ENCODE data around the gene ELP4.
"Not testable (repeated sequence)": the region's sequence is repeated elsewhere in the genome, so short reads cannot be mapped to it uniquely, and the experiment has no call there.

The ELP4 gene

GRCh38 chr11:31706357-31706756 lies 196.8 kb downstream of the ELP4 start:
- no peak for DNase-seq (ENCODE audit: low spot score)

- no peak for DNase-seq (ENCODE audit: low spot score)
Measured at GRCh38 chr11:31711137-31711536, 201.6 kb downstream of the ELP4 start.

- no peak for DNase-seq (ENCODE audit: low spot score)
Measured at GRCh38 chr11:31712851-31713250, 203.3 kb downstream of the ELP4 start.

GRCh38 chr11:31714840-31715239 lies 205.3 kb downstream of the ELP4 start:
- no peak for DNase-seq (ENCODE audit: low spot score)

GRCh38 chr11:31720225-31720624 lies 210.7 kb downstream of the ELP4 start:
- no peak for DNase-seq (ENCODE audit: low spot score)

- no peak for DNase-seq (ENCODE audit: low spot score)
Measured at GRCh38 chr11:31720671-31721365, 211.3 kb downstream of the ELP4 start.

- no peak for DNase-seq (ENCODE audit: low spot score)
Measured at GRCh38 chr11:31722754-31723153, 213.2 kb downstream of the ELP4 start.

GRCh38 chr11:31725176-31725575 lies 215.6 kb downstream of the ELP4 start:
- no peak for DNase-seq (ENCODE audit: low spot score)

GRCh38 chr11:31728432-31728831 lies 218.9 kb downstream of the ELP4 start:
- DNase-seq (ENCODE audit: low spot score): no peak

- no peak for DNase-seq (ENCODE audit: low spot score)
Measured at GRCh38 chr11:31740131-31740530, 230.6 kb downstream of the ELP4 start.

- not testable (repeated sequence) for DNase-seq (ENCODE audit: low spot score)
Measured at GRCh38 chr11:31740731-31741368, 231.3 kb downstream of the ELP4 start.

GRCh38 chr11:31747581-31747980 lies 238.0 kb downstream of the ELP4 start:
- no peak for DNase-seq (ENCODE audit: low spot score)

- DNase-seq (ENCODE audit: low spot score): no peak
Measured at GRCh38 chr11:31757260-31757835, 247.8 kb downstream of the ELP4 start.

- DNase-seq (ENCODE audit: low spot score): no peak
Measured at GRCh38 chr11:31761636-31762035, 252.1 kb downstream of the ELP4 start.

- DNase-seq (ENCODE audit: low spot score): no peak
Measured at GRCh38 chr11:31763296-31763695, 253.7 kb downstream of the ELP4 start.

- no peak for DNase-seq (ENCODE audit: low spot score)
Measured at GRCh38 chr11:31764261-31764660, 254.7 kb downstream of the ELP4 start.

GRCh38 chr11:31764766-31765165 lies 255.2 kb downstream of the ELP4 start:
- DNase-seq (ENCODE audit: low spot score): no peak

- no peak for DNase-seq (ENCODE audit: low spot score)
Measured at GRCh38 chr11:31767066-31767465, 257.5 kb downstream of the ELP4 start.

GRCh38 chr11:31767685-31768084 lies 258.1 kb downstream of the ELP4 start:
- no peak for DNase-seq (ENCODE audit: low spot score)

- no peak for DNase-seq (ENCODE audit: low spot score)
Measured at GRCh38 chr11:31768749-31769640, 259.4 kb downstream of the ELP4 start.

GRCh38 chr11:31770011-31770700 lies 260.6 kb downstream of the ELP4 start:
- no peak for DNase-seq (ENCODE audit: low spot score)

GRCh38 chr11:31772412-31772811 lies 262.8 kb downstream of the ELP4 start:
- DNase-seq (ENCODE audit: low spot score): no peak
